ENCODE measurements around the gene SKA3. TPM values are rescaled to one million over a fixed set of nuclear protein-coding genes. Genes with fewer than 3 reads are reported as not detected.
A peak's percentile ranks its signal among the peaks of the same experiment; 100 is the strongest.
"Not testable (repeated sequence)": the region's sequence is repeated elsewhere in the genome, so short reads cannot be mapped to it uniquely, and the experiment has no call there.

The SKA3 gene
- 7.9 TPM for total RNA-seq (ENCODE audit: unreplicated experiment)
- long read RNA-seq, partial matches to known transcripts = 0 of 5 reads
- long read RNA-seq, other reads (novel, unspliced or antisense) = 1 of 5 reads

DNA sequence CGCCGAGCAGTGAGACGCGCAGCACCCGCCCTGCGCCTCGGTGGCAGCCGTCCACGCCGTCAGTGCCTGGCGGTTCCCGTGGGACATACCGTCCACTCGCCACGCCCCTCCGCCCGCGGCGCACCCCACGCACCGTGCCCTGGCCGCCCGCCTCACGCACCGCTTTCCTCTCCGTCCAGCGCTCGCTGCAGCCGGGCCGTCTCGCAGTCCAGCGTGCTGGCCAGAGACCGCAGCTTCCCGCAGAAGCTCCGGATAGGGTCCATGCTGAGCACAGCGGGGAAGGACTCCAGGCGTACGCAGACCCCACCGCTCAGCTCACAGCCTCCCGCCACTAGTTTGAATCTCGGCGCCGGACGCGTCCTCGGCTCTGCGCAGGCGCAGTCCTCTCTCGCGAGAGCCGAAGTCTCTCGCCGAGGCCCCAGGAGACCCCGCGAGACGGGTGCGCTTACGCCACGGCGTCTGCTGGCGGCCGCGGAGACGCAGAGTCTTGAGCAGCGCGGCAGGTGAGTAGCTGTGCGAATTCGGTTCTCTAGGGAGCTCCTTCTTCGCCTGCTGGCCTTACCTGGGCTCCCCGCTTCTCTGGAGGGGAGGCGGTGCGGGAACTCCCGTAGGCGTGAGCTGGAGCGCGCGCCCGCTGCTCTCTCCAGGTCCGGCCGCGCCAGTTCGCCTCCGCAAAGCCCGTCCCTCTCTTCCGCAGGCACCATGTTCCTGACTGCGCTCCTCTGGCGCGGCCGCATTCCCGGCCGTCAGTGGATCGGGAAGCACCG is at the start of gene SKA3, which contains the start of gene MRPL57:
TSS of gene SKA3 (minus strand) at position 338 of the 767 bp plus-strand sequence. CDS start at position 263, 75 bp downstream.
TSS of gene MRPL57 (plus strand) at position 444 of the 767 bp plus-strand sequence. CDS start at position 703, 259 bp downstream.
- peak; percentile 97 for DNase-seq (ENCODE audit: low spot score)
- H3K27ac Mint-ChIP-seq (ENCODE audit: unreplicated experiment) = peak within 1 kb of the TSS; percentile 80
- TF ChIP-seq, protein P1, sequence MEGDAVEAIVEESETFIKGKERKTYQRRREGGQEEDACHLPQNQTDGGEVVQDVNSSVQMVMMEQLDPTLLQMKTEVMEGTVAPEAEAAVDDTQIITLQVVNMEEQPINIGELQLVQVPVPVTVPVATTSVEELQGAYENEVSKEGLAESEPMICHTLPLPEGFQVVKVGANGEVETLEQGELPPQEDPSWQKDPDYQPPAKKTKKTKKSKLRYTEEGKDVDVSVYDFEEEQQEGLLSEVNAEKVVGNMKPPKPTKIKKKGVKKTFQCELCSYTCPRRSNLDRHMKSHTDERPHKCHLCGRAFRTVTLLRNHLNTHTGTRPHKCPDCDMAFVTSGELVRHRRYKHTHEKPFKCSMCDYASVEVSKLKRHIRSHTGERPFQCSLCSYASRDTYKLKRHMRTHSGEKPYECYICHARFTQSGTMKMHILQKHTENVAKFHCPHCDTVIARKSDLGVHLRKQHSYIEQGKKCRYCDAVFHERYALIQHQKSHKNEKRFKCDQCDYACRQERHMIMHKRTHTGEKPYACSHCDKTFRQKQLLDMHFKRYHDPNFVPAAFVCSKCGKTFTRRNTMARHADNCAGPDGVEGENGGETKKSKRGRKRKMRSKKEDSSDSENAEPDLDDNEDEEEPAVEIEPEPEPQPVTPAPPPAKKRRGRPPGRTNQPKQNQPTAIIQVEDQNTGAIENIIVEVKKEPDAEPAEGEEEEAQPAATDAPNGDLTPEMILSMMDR (IDR thresholded peaks at IDR 0.05; ENCODE audit: unreplicated experiment) = no peak

GRCh38 chr13:21225082-21225481 is 48.7 kb upstream of the SKA3 start:
- Mint-ChIP-seq H3K27me3 (ENCODE audit: unreplicated experiment) (no peaks in the 10 kb centered on the region), H3K9me3 (ENCODE audit: unreplicated experiment) (no peaks in the 10 kb centered on the region), H3K4me1 (ENCODE audit: unreplicated experiment) (no peaks in the 10 kb centered on the region), H3K27ac (ENCODE audit: unreplicated experiment) (no peak overlapping the region), H3K36me3 (ENCODE audit: low read depth, unreplicated experiment) (peaks cover 3% of the 10 kb centered on the region), H3K4me3 (ENCODE audit: unreplicated experiment) (no peak overlapping the region)
- TF ChIP-seq, protein P1 (IDR thresholded peaks at IDR 0.05; ENCODE audit: unreplicated experiment) = no peak
- DNase-seq (ENCODE audit: low spot score) = no peak

More for the DNA sequence above, at the start of gene SKA3, which contains the start of gene MRPL57:
- no peaks in the 10 kb centered on the region for H3K27me3 Mint-ChIP-seq (ENCODE audit: unreplicated experiment)
- H3K4me3 Mint-ChIP-seq (ENCODE audit: unreplicated experiment) = peak within 1 kb of the TSS; percentile 94
- H3K9me3 Mint-ChIP-seq (ENCODE audit: unreplicated experiment) = no peaks in the 10 kb centered on the region
- peaks cover 5% of the 10 kb centered on the region for H3K36me3 Mint-ChIP-seq (ENCODE audit: low read depth, unreplicated experiment)
- H3K4me1 Mint-ChIP-seq (ENCODE audit: unreplicated experiment) = peaks cover 5% of the 10 kb centered on the region

DNA sequence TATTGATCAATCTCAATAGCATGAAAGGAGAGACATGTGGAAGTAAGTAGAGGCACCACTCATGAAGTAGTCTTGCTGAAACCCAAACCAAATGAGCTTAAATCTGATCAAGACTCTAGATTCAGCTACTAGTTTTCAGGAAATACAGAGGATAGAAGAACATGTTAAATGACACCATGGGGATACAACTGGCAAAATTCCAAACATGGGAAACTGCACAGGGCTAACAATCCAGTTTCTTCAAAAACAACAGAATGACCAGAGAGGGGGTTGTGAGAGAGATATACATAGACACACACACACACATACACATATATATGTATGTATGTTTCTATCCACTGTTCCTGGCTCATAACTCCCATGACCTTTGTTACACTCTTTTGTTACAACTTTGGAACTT is 44.9 kb upstream of the SKA3 start:
- Mint-ChIP-seq H3K27ac (ENCODE audit: unreplicated experiment) (no peak overlapping the region), H3K4me3 (ENCODE audit: unreplicated experiment) (no peak overlapping the region), H3K27me3 (ENCODE audit: unreplicated experiment) (no peaks in the 10 kb centered on the region), H3K4me1 (ENCODE audit: unreplicated experiment) (no peaks in the 10 kb centered on the region), H3K36me3 (ENCODE audit: low read depth, unreplicated experiment) (no peaks in the 10 kb centered on the region), H3K9me3 (ENCODE audit: unreplicated experiment) (no peaks in the 10 kb centered on the region)
- DNase-seq (ENCODE audit: low spot score) = no peak
- TF ChIP-seq, protein P1 (IDR thresholded peaks at IDR 0.05; ENCODE audit: unreplicated experiment) = no peak

- H3K27me3 Mint-ChIP-seq (ENCODE audit: unreplicated experiment); DNase-seq (ENCODE audit: low spot score); H3K36me3 Mint-ChIP-seq (ENCODE audit: low read depth, unreplicated experiment); H3K27ac Mint-ChIP-seq (ENCODE audit: unreplicated experiment); H3K4me3 Mint-ChIP-seq (ENCODE audit: unreplicated experiment); H3K9me3 Mint-ChIP-seq (ENCODE audit: unreplicated experiment); H3K4me1 Mint-ChIP-seq (ENCODE audit: unreplicated experiment): not testable (repeated sequence)
These were observed 43.4 kb upstream of the SKA3 start for GRCh38 chr13:21219716-21220115.

GRCh38 chr13:21219036-21219381 is 42.7 kb upstream of the SKA3 start:
- no peaks in the 10 kb centered on the region for H3K36me3 Mint-ChIP-seq (ENCODE audit: low read depth, unreplicated experiment)
- H3K9me3 Mint-ChIP-seq (ENCODE audit: unreplicated experiment) = no peaks in the 10 kb centered on the region
- H3K27me3 Mint-ChIP-seq (ENCODE audit: unreplicated experiment) = no peaks in the 10 kb centered on the region
- TF ChIP-seq, protein P1 (IDR thresholded peaks at IDR 0.05; ENCODE audit: unreplicated experiment) = no peak
- no peak overlapping the region for H3K4me3 Mint-ChIP-seq (ENCODE audit: unreplicated experiment)
- H3K27ac Mint-ChIP-seq (ENCODE audit: unreplicated experiment) = no peak overlapping the region
- H3K4me1 Mint-ChIP-seq (ENCODE audit: unreplicated experiment) = no peaks in the 10 kb centered on the region
- no peak for DNase-seq (ENCODE audit: low spot score)
